ENCODE results near the gene DTD1. TPM values are rescaled to one million over a fixed set of nuclear protein-coding genes. Genes with fewer than 3 reads are reported as not detected.

Gene DTD1
- total and polyA plus RNA-seq, 2 of the 13 experiments (the other 11 are each of a cell fraction or from before 2014, with no cell fraction given) = 41.2 to 79.3 TPM

GRCh38 chr20:18566892-18567738 is 20.7 kb upstream of the DTD1 start, which contains the start of gene SMIM26 (continued):
- peak; percentile 83; the same call in 1 of the 2 replicates for TF ChIP-seq ZNF710 (CRISPR knock-in tag; IDR thresholded peaks at IDR 0.05; ENCODE audit: borderline replicate concordance)
- no peak; the same call in 1 of the 2 replicates for TF ChIP-seq ZNF678 (CRISPR knock-in tag; IDR thresholded peaks at IDR 0.05)
- TF ChIP-seq, protein P1, sequence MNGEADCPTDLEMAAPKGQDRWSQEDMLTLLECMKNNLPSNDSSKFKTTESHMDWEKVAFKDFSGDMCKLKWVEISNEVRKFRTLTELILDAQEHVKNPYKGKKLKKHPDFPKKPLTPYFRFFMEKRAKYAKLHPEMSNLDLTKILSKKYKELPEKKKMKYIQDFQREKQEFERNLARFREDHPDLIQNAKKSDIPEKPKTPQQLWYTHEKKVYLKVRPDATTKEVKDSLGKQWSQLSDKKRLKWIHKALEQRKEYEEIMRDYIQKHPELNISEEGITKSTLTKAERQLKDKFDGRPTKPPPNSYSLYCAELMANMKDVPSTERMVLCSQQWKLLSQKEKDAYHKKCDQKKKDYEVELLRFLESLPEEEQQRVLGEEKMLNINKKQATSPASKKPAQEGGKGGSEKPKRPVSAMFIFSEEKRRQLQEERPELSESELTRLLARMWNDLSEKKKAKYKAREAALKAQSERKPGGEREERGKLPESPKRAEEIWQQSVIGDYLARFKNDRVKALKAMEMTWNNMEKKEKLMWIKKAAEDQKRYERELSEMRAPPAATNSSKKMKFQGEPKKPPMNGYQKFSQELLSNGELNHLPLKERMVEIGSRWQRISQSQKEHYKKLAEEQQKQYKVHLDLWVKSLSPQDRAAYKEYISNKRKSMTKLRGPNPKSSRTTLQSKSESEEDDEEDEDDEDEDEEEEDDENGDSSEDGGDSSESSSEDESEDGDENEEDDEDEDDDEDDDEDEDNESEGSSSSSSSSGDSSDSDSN (CRISPR knock-in tag; IDR thresholded peaks at IDR 0.05) = peak; percentile 94
- TF ChIP-seq, protein P2, sequence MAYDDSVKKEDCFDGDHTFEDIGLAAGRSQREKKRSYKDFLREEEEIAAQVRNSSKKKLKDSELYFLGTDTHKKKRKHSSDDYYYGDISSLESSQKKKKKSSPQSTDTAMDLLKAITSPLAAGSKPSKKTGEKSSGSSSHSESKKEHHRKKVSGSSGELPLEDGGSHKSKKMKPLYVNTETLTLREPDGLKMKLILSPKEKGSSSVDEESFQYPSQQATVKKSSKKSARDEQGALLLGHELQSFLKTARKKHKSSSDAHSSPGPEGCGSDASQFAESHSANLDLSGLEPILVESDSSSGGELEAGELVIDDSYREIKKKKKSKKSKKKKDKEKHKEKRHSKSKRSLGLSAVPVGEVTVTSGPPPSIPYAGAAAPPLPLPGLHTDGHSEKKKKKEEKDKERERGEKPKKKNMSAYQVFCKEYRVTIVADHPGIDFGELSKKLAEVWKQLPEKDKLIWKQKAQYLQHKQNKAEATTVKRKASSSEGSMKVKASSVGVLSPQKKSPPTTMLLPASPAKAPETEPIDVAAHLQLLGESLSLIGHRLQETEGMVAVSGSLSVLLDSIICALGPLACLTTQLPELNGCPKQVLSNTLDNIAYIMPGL (CRISPR knock-in tag; IDR thresholded peaks at IDR 0.05; ENCODE audit: borderline replicate concordance in 1 of 2, low read depth in 1 of 2) = peak; percentile 95
- TF ChIP-seq FOXJ3 (CRISPR knock-in tag; IDR thresholded peaks at IDR 0.05; ENCODE audit: borderline replicate concordance) = peak; percentile 88
- TF ChIP-seq, protein P3, sequence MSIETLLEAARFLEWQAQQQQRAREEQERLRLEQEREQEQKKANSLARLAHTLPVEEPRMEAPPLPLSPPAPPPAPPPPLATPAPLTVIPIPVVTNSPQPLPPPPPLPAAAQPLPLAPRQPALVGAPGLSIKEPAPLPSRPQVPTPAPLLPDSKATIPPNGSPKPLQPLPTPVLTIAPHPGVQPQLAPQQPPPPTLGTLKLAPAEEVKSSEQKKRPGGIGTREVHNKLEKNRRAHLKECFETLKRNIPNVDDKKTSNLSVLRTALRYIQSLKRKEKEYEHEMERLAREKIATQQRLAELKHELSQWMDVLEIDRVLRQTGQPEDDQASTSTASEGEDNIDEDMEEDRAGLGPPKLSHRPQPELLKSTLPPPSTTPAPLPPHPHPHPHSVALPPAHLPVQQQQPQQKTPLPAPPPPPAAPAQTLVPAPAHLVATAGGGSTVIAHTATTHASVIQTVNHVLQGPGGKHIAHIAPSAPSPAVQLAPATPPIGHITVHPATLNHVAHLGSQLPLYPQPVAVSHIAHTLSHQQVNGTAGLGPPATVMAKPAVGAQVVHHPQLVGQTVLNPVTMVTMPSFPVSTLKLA (IDR thresholded peaks at IDR 0.05) = peak; percentile 49
- TF ChIP-seq IRF1 (CRISPR knock-in tag; IDR thresholded peaks at IDR 0.05; ENCODE audit: low read depth) = peak; percentile 84; the same call in 1 of the 2 replicates
- no peak for TF ChIP-seq ZNF749 (CRISPR knock-in tag; IDR thresholded peaks at IDR 0.05; ENCODE audit: borderline replicate concordance)
- no peak for TF ChIP-seq KDM6A (CRISPR knock-in tag; IDR thresholded peaks at IDR 0.05; ENCODE audit: low read depth)
- TF ChIP-seq, protein P4, sequence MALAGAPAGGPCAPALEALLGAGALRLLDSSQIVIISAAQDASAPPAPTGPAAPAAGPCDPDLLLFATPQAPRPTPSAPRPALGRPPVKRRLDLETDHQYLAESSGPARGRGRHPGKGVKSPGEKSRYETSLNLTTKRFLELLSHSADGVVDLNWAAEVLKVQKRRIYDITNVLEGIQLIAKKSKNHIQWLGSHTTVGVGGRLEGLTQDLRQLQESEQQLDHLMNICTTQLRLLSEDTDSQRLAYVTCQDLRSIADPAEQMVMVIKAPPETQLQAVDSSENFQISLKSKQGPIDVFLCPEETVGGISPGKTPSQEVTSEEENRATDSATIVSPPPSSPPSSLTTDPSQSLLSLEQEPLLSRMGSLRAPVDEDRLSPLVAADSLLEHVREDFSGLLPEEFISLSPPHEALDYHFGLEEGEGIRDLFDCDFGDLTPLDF (CRISPR knock-in tag; IDR thresholded peaks at IDR 0.05) = peak; percentile 91
- peak; percentile 33 for TF ChIP-seq JARID2 (CRISPR knock-in tag; IDR thresholded peaks at IDR 0.05; ENCODE audit: insufficient replicate concordance)
- peak; percentile 63 for TF ChIP-seq GFI1 (CRISPR knock-in tag; IDR thresholded peaks at IDR 0.05; ENCODE audit: borderline replicate concordance)
- no peak for TF ChIP-seq ZNF775 (CRISPR knock-in tag; IDR thresholded peaks at IDR 0.05; ENCODE audit: borderline replicate concordance)
- 0 out of 2 replicates have a peak, but pooled peaks have one; percentile 1 for TF ChIP-seq NFE2L2 (IDR thresholded peaks at IDR 0.05; ENCODE audit: low read length)
- peak; percentile 95 for TF ChIP-seq SP4 (CRISPR knock-in tag; IDR thresholded peaks at IDR 0.05)
- no peak for TF ChIP-seq ARNT (IDR thresholded peaks at IDR 0.05)
- no peak for TF ChIP-seq ZNF24 (IDR thresholded peaks at IDR 0.05)
- no peak for TF ChIP-seq ZFP82 (CRISPR knock-in tag; IDR thresholded peaks at IDR 0.05; ENCODE audit: borderline replicate concordance)
